GM12872 (cell line): Measurements from ENCODE around the gene PCDHGB7.
"Not testable (repeated sequence)": the region's sequence is repeated elsewhere in the genome, so short reads cannot be mapped to it uniquely, and the experiment has no call there.

Experiments used
- CTCF ChIP-seq: IDR thresholded peaks from 3 replicates; pipeline ENCODE4 v1.5.1; 2011; ENCODE audit warnings: low read depth, mild to moderate bottlenecking, low read length, moderate library complexity; ENCODE audit not compliant: insufficient read depth

The PCDHGB7 gene

DNA sequence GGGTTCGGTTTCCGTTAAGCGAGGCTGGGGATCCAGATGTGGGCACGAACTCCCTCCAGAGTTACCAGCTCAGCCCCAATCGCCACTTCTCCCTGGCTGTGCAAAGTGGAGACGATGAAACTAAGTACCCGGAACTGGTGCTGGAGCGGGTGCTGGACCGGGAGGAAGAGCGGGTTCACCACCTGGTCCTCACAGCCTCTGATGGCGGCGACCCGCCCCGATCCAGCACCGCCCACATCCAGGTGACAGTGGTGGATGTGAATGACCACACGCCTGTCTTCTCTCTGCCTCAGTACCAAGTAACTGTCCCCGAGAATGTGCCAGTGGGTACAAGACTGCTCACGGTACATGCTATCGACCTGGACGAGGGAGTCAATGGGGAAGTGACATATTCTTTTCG lies 34.1 kb upstream of the PCDHGB7 start:
- TF ChIP-seq CTCF, result no peak

GRCh38 chr5:141384471-141385267 lies 32.8 kb upstream of the PCDHGB7 start:
- TF ChIP-seq CTCF, result no peak

- TF ChIP-seq CTCF, result not testable (repeated sequence)
Measured at GRCh38 chr5:141387557-141388311, 29.7 kb upstream of the PCDHGB7 start, which contains the start of gene PCDHGB4. Gene PCDHGB4, plus strand, starts transcription at chr5:141387698. Its CDS starts 187 bp downstream, at chr5:141387885.

GRCh38 chr5:141388661-141389060 lies 28.8 kb upstream of the PCDHGB7 start:
- TF ChIP-seq CTCF, result no peak

GRCh38 chr5:141389153-141390042 lies 28.1 kb upstream of the PCDHGB7 start:
- TF ChIP-seq CTCF, result no peak

GRCh38 chr5:141392429-141393198 lies 24.9 kb upstream of the PCDHGB7 start, which contains the start of gene PCDHGA8:
Gene PCDHGA8, plus strand, starts transcription at chr5:141392633. Its CDS starts 181 bp downstream, at chr5:141392814.
- 0 out of 3 replicates have a peak, but pooled peaks have one; percentile 12 for TF ChIP-seq CTCF
